ENCODE results near the gene ADARB1. TPM values are rescaled to one million over a fixed set of nuclear protein-coding genes. Genes with fewer than 3 reads are reported as not detected.

The ADARB1 gene
- total and polyA plus RNA-seq, 2 experiments from 2014 or later: 4.8 to 14.8 TPM

GRCh38 chr21:45078371-45078770, 4.0 kb downstream of the ADARB1 start:
- Mint-ChIP-seq H3K4me1 (peaks cover 15% of the 10 kb centered on the region), H3K36me3 (ENCODE audit: low read depth) (peaks cover 3% of the 10 kb centered on the region; the same call in 1 of the 3 replicates), H3K4me3 (no peak overlapping the region), H3K9me3 (peaks cover 3% of the 10 kb centered on the region; the same call in 1 of the 3 replicates), H3K27ac (no peak overlapping the region), H3K27me3 (ENCODE audit: insufficient read depth, low read depth, poor library complexity) (peaks cover 29% of the 10 kb centered on the region)
- Histone ChIP-seq H3K4me2 (no peak overlapping the region), H3K27ac (ENCODE audit: low read depth) (no peak overlapping the region), H2AFZ (no peak overlapping the region), H3K9me2 (ENCODE audit: insufficient read depth) (no peaks in the 10 kb centered on the region), H3K36me3 (ENCODE audit: insufficient read depth) (no peaks in the 10 kb centered on the region), H3K4me3 (no peak overlapping the region), H3F3A (replicated peaks; ENCODE audit: low read depth) (peaks cover 6% of the 10 kb centered on the region; the same call in 1 of the 2 replicates), H3K27me3 (ENCODE audit: insufficient read depth) (peaks cover 22% of the 10 kb centered on the region), H4K20me1 (replicated peaks; ENCODE audit: insufficient read depth) (peaks cover 21% of the 10 kb centered on the region), H3K79me2 (replicated peaks; ENCODE audit: insufficient read depth) (peaks cover 22% of the 10 kb centered on the region), H3K4me1 (ENCODE audit: insufficient read depth) (peaks cover 9% of the 10 kb centered on the region)
- DNase-seq (ENCODE audit: low spot score): no peak
- no peak for TF ChIP-seq ZNF331 (CRISPR knock-in tag; IDR thresholded peaks at IDR 0.05; ENCODE audit: low read depth)
- TF ChIP-seq JUNB (IDR thresholded peaks at IDR 0.05; ENCODE audit: unreplicated experiment): no peak
- no peak for TF ChIP-seq STAT1 (IDR thresholded peaks at IDR 0.05; ENCODE audit: unreplicated experiment)
- TF ChIP-seq REST (IDR thresholded peaks at IDR 0.05; ENCODE audit: unreplicated experiment): no peak
- no peak for TF ChIP-seq EZH2phosphoT487 (IDR thresholded peaks at IDR 0.05; ENCODE audit: unreplicated experiment)
- no peak for TF ChIP-seq EZH2 (IDR thresholded peaks at IDR 0.05; ENCODE audit: low read depth, unreplicated experiment)
- no peak for TF ChIP-seq CREB1 (CRISPR knock-in tag; IDR thresholded peaks at IDR 0.05; ENCODE audit: low read depth)
- no peak for TF ChIP-seq NANOG (IDR thresholded peaks at IDR 0.05; ENCODE audit: borderline replicate concordance)
- no peak for TF ChIP-seq CTCF (conservative IDR thresholded peaks at IDR 0.05; ENCODE audit: low read depth in 2 of 2)
- TF ChIP-seq POLR2AphosphoS5 (IDR thresholded peaks at IDR 0.05; ENCODE audit: low read depth): no peak
- TF ChIP-seq ZNF114 (CRISPR knock-in tag; IDR thresholded peaks at IDR 0.05): no peak
- no peak for TF ChIP-seq ETS1 (IDR thresholded peaks at IDR 0.05)
- TF ChIP-seq ZNF462 (CRISPR knock-in tag; IDR thresholded peaks at IDR 0.05): no peak
- no peak for ATAC-seq
